HCT116 (cell line): ENCODE data around the gene STAG1. TPM values are rescaled to one million over a fixed set of nuclear protein-coding genes. Genes with fewer than 3 reads are reported as not detected.

Experiments used
- ATAC-seq: fragments of 200-7000 bp; cut with Tn5 transposase; 2 replicates; pipeline ENCODE4 v1.9.1; 2020; ENCODE audit warnings: mild to moderate bottlenecking, moderate library complexity
- BruUV-seq: library from RNA; stranded (reverse); fragments of 400-500 nt; replicated peaks from 2 replicates; lab custom pipeline; 2021; lab: Mats Ljungman, UMichigan
- CTCF ChIA-PET: fragments of 300-600 bp; sonication (Branson Sonifier 250); formaldehyde crosslinking; loops from one replicate; lab custom pipeline; 2021; ENCODE audit warnings: antibody characterized with exemption; lab: Charles Lee
- POLR2A ChIA-PET: fragments of 300-600, 350-600 bp; sonication (Branson Sonifier 250); formaldehyde crosslinking; loops from one replicate; lab custom pipeline; 2021; ENCODE audit warnings: antibody characterized with exemption; lab: Charles Lee
- RAD21 ChIA-PET, 2 experiments: fragments of 300-600 bp; sonication (Branson Sonifier 250); formaldehyde crosslinking; loops; one replicate each; lab custom pipeline; 2023; ENCODE audit warnings: low total read pairs in 2 of 2; ENCODE audit not compliant: uncharacterized antibody in 2 of 2, unreplicated experiment in 2 of 2, low non-redundant PET in 1 of 2; lab: Charles Lee
- DNase-seq: peaks from one replicate; pipeline ENCODE4 v3.0.0-alpha.2; 2010; ENCODE audit warnings: low read depth, low spot score
- H2AFZ ChIP-seq: fragments of 200-600 bp; shearing (Covaris generic), sonication (generic); 2 replicates; pipeline ENCODE4 v1.6.1; 2017; ENCODE audit warnings: low read depth, mixed run types, mixed read lengths, antibody characterized with exemption, low read length; ENCODE audit not compliant: poor library complexity, severe bottlenecking
- H3K27ac ChIP-seq: 2 replicates; pipeline ENCODE4 v1.5.1; 2012; ENCODE audit warnings: low read depth, low read length
- H3K27me3 ChIP-seq: fragments of 200-600 bp; sonication (generic); 2 replicates; pipeline ENCODE4 v1.6.1; 2016; ENCODE audit warnings: mixed run types, low read length, mixed read lengths; ENCODE audit not compliant: insufficient read depth
- H3K36me3 ChIP-seq, 2 experiments: fragments of 200-500 bp in 1 of 2; fragments of 200-600 bp in 1 of 2; sonication (Bioruptor generic) in 1 of 2; sonication (generic) in 1 of 2; 2 replicates each; pipeline versions ENCODE4 v1.5.1 to v1.6.1; 2014 to 2016; ENCODE audit warnings: low read length in 2 of 2, inconsistent platforms in 1 of 2, mixed read lengths in 1 of 2, mixed run types in 1 of 2; ENCODE audit not compliant: insufficient read depth in 2 of 2, control insufficient read depth in 1 of 2
- H3K4me1 ChIP-seq, 2 experiments: fragments of 200-600 bp in 1 of 2; sonication (generic) in 1 of 2; 2 replicates each; pipeline versions ENCODE4 v1.5.1 to v1.6.1; 2012 to 2017; ENCODE audit warnings: low read length in 2 of 2, inconsistent platforms in 1 of 2, mild to moderate bottlenecking in 1 of 2, mixed read lengths in 1 of 2, mixed run types in 1 of 2, moderate library complexity in 1 of 2; ENCODE audit not compliant: insufficient read depth in 2 of 2, control insufficient read depth in 1 of 2
- H3K4me2 ChIP-seq: fragments of 200-600 bp; sonication (generic); 2 replicates; pipeline ENCODE4 v1.6.1; 2017; ENCODE audit warnings: mixed run types, low read length, mixed read lengths
- H3K4me3 ChIP-seq, 2 experiments: fragments of 200-600 bp in 1 of 2; sonication (generic) in 1 of 2; replicated peaks in 1 of 2; 2 replicates each; pipeline ENCODE4 v1.5.1; 2011 to 2016; ENCODE audit warnings: low read length in 2 of 2, control low read depth in 1 of 2, low read depth in 1 of 2, mild to moderate bottlenecking in 1 of 2, mixed read lengths in 1 of 2, mixed run types in 1 of 2
- H3K79me2 ChIP-seq: fragments of 200-600 bp; sonication (generic); 2 replicates; pipeline ENCODE4 v1.6.1; 2017; ENCODE audit warnings: mild to moderate bottlenecking, mixed run types, low read length, moderate library complexity, mixed read lengths; ENCODE audit not compliant: insufficient read depth
- H3K9ac ChIP-seq: fragments of 200-600 bp; sonication (generic); 2 replicates; pipeline ENCODE4 v1.6.1; 2016; ENCODE audit warnings: low read length, mixed read lengths
- H3K9me2 ChIP-seq: fragments of 200-600 bp; sonication (generic), shearing (Covaris generic); 2 replicates; pipeline ENCODE4 v1.6.1; 2017; ENCODE audit warnings: mixed run types, mild to moderate bottlenecking, moderate library complexity; ENCODE audit not compliant: insufficient read depth
- H3K9me3 ChIP-seq, 2 experiments: fragments of 200-500 bp in 1 of 2; fragments of 200-600 bp in 1 of 2; sonication (Bioruptor generic) in 1 of 2; sonication (generic) in 1 of 2; 2 replicates each; pipeline ENCODE4 v1.6.1; 2014 to 2017; ENCODE audit warnings: low read length in 2 of 2, mixed read lengths in 2 of 2, inconsistent platforms in 1 of 2, low read depth in 1 of 2, mild to moderate bottlenecking in 1 of 2, mixed run types in 1 of 2, moderate library complexity in 1 of 2; ENCODE audit not compliant: control insufficient read depth in 1 of 2, insufficient read depth in 1 of 2
- H4K20me1 ChIP-seq: fragments of 200-600 bp; sonication (generic), shearing (Covaris generic); 2 replicates; pipeline ENCODE4 v1.6.1; 2017; ENCODE audit warnings: mixed run types, mild to moderate bottlenecking, moderate library complexity; ENCODE audit not compliant: insufficient read depth
- ATF3 ChIP-seq: IDR thresholded peaks from 2 replicates; pipeline ENCODE4 v1.6.1; 2012
- CBX3 ChIP-seq: IDR thresholded peaks from 2 replicates; pipeline ENCODE4 v1.6.1; 2012; ENCODE audit warnings: low read depth
- CEBPB ChIP-seq: IDR thresholded peaks from 2 replicates; pipeline ENCODE4 v1.6.1; 2012; ENCODE audit warnings: low read depth
- CTCF ChIP-seq, 3 experiments: fragments of 200-600 bp in 1 of 3; sonication (generic) in 1 of 3; IDR thresholded peaks in 2 of 3; conservative IDR thresholded peaks in 1 of 3; 2 replicates each; pipeline ENCODE4 v1.5.1; 2012 to 2017; ENCODE audit warnings: low read depth in 2 of 3, low read length in 2 of 3, antibody characterized with exemption in 1 of 3, borderline replicate concordance in 1 of 3, control low read depth in 1 of 3, mild to moderate bottlenecking in 1 of 3, mixed read lengths in 1 of 3, mixed run types in 1 of 3, moderate library complexity in 1 of 3; ENCODE audit not compliant: insufficient read depth in 1 of 3
- ELF1 ChIP-seq: IDR thresholded peaks from 2 replicates; pipeline ENCODE4 v1.6.1; 2012; ENCODE audit warnings: low read depth, borderline replicate concordance
- EZH2 ChIP-seq: fragments of 200-600 bp; sonication (generic); IDR thresholded peaks from 2 replicates; pipeline ENCODE4 v1.6.1; 2017; ENCODE audit warnings: antibody characterized with exemption, mixed run types
- EZH2phosphoT487 ChIP-seq: fragments of 200-600 bp; IDR thresholded peaks from 2 replicates; pipeline ENCODE4 v1.6.1; 2018; ENCODE audit warnings: antibody characterized with exemption, borderline replicate concordance
- FOSL1 ChIP-seq: IDR thresholded peaks from 2 replicates; pipeline ENCODE4 v1.6.1; 2012; ENCODE audit warnings: low read depth
- JUND ChIP-seq: IDR thresholded peaks from 2 replicates; pipeline ENCODE4 v1.6.1; 2012
- POLR2A ChIP-seq: IDR thresholded peaks from 2 replicates; pipeline ENCODE4 v1.7.0; 2011; ENCODE audit warnings: borderline replicate concordance; ENCODE audit not compliant: insufficient read depth, insufficient read length; ENCODE audit errors: extremely low read depth
- POLR2AphosphoS5 ChIP-seq: IDR thresholded peaks from 2 replicates; pipeline ENCODE4 v1.6.1; 2011; ENCODE audit warnings: mild to moderate bottlenecking, low read depth, low read length, moderate library complexity
- RAD21 ChIP-seq: IDR thresholded peaks from 2 replicates; pipeline ENCODE4 v1.6.1; 2012; ENCODE audit warnings: low read depth, mild to moderate bottlenecking
- REST ChIP-seq: IDR thresholded peaks from 2 replicates; pipeline ENCODE4 v1.6.1; 2012; ENCODE audit warnings: low read depth
- SP1 ChIP-seq: IDR thresholded peaks from 2 replicates; pipeline ENCODE4 v1.6.1; 2012; ENCODE audit warnings: low read depth
- SRF ChIP-seq: IDR thresholded peaks from 2 replicates; pipeline ENCODE4 v1.6.1; 2012; ENCODE audit warnings: low read depth
- TCF7L2 ChIP-seq: IDR thresholded peaks from 2 replicates; pipeline ENCODE4 v1.7.0; 2011; ENCODE audit warnings: borderline replicate concordance, inconsistent platforms; ENCODE audit not compliant: insufficient read depth, insufficient read length; ENCODE audit errors: extremely low read depth
- YY1 ChIP-seq: IDR thresholded peaks from 2 replicates; pipeline ENCODE4 v1.6.1; 2011; ENCODE audit warnings: low read length, low read depth, moderate library complexity, mild to moderate bottlenecking; ENCODE audit not compliant: insufficient replicate concordance; ENCODE audit errors: extremely low read depth
- ZBTB33 ChIP-seq: IDR thresholded peaks from 2 replicates; pipeline ENCODE4 v1.6.1; 2011; ENCODE audit warnings: mild to moderate bottlenecking, low read length, moderate library complexity; ENCODE audit not compliant: insufficient replicate concordance; ENCODE audit errors: extremely low read depth
- ZFX ChIP-seq: fragments of 450-650 bp; IDR thresholded peaks from 2 replicates; pipeline ENCODE4 v1.6.1; 2017
- ZNF274 ChIP-seq: fragments of 200-500 bp; sonication (Bioruptor generic); IDR thresholded peaks from 2 replicates; pipeline ENCODE4 v1.6.1; 2014; ENCODE audit warnings: mild to moderate bottlenecking, low read depth, low read length, inconsistent platforms
- intact Hi-C: fragments of 100-400 bp; cut with micrococcal nuclease; formaldehyde crosslinking; loops from 2 replicates; pipeline ENCODE4 v1.10.0; 2022
- total RNA-seq: library from RNA; stranded (reverse); gene quantifications from one replicate; pipeline ENCODE4 v1.2.1, GENCODE V29; 2021; ENCODE audit not compliant: unreplicated experiment

Gene STAG1
- total RNA-seq, 1 experiment from 2014 or later = 29.4 TPM

GRCh38 chr3:136690599-136690998 is 61.6 kb downstream of the STAG1 start:
- H3K27ac ChIP-seq = no peak overlapping the region
- H3K4me1 ChIP-seq = no peaks in the 10 kb centered on the region
- H3K9me3 ChIP-seq = no peaks in the 10 kb centered on the region
- H3K4me3 ChIP-seq = no peak overlapping the region
- ATAC-seq (no peak), DNase-seq (no peak)
- H3K9me2 ChIP-seq = no peaks in the 10 kb centered on the region
- H3K36me3 ChIP-seq = no peaks in the 10 kb centered on the region
- H3K79me2 ChIP-seq = peaks cover 86% of the 10 kb centered on the region
- intact Hi-C loops = no loop called here
- no peak overlapping the region for H2AFZ ChIP-seq
- no peaks in the 10 kb centered on the region for H3K27me3 ChIP-seq
- BruUV-seq = no TSS peak
- ChIA-PET RAD21 (no interaction called here), CTCF (interaction anchor here (1.2 kb wide), 1 partner anchor 62 kb away, joined by 3 read pairs; the partner anchor contains the start of gene STAG1), POLR2A (no interaction called here)
- H3K4me2 ChIP-seq = no peak overlapping the region
- TF ChIP-seq ZFX = no peak
- TF ChIP-seq SRF = no peak
- TF ChIP-seq FOSL1 = no peak
- TF ChIP-seq ATF3 = no peak
- TF ChIP-seq ELF1 = no peak
- TF ChIP-seq SP1 = no peak
- TF ChIP-seq ZBTB33 = no peak
- TF ChIP-seq CBX3 = no peak
- TF ChIP-seq REST = no peak
- no peak for TF ChIP-seq ZNF274
- no peak for TF ChIP-seq EZH2
- no peak for TF ChIP-seq CTCF (IDR thresholded peaks at IDR 0.05 in 2 of 3, conservative IDR thresholded peaks at IDR 0.05 in 1 of 3; ENCODE audit: borderline replicate concordance in 1 of 3, insufficient read depth in 1 of 3, low read depth in 2 of 3, low read length in 2 of 3)
- no peak for TF ChIP-seq YY1
- no peak for TF ChIP-seq TCF7L2
- no peak for TF ChIP-seq POLR2A
- TF ChIP-seq EZH2phosphoT487 = no peak
- TF ChIP-seq CEBPB = no peak
- no peak for TF ChIP-seq POLR2AphosphoS5
- no peak for TF ChIP-seq RAD21
- TF ChIP-seq JUND = no peak
- no peaks in the 10 kb centered on the region for H4K20me1 ChIP-seq
- no peak overlapping the region for H3K9ac ChIP-seq
